Upper lobe of left lung (tissue), 6 donors: ENCODE data around the gene ARMH4. TPM values are rescaled to one million over a fixed set of nuclear protein-coding genes. Genes with fewer than 3 reads are reported as not detected.
A peak's percentile ranks its signal among the peaks of the same experiment; 100 is the strongest.

Experiments used
- ATAC-seq, 2 donors: fragments of 200-7000 bp; cut with Tn5 transposase; one replicate each; pipeline ENCODE4 v1.9.1; 2022; ENCODE audit warnings: mild to moderate bottlenecking in 2 of 2, moderate library complexity in 2 of 2; ENCODE audit not compliant: low FRiP score in 2 of 2
- DNase-seq, 2 donors: peaks; one replicate each; pipeline ENCODE4 v3.0.0-alpha.2; 2019 to 2020
- H3K27ac ChIP-seq, 4 donors: fragments of 200-600 bp; sonication (generic); one replicate each; pipeline ENCODE4 v1.5.1; 2016 to 2019
- H3K27me3 ChIP-seq, 4 donors: fragments of 200-600 bp; sonication (generic); one replicate each; pipeline ENCODE4 v1.5.1; 2017 to 2019
- H3K36me3 ChIP-seq, 4 donors: fragments of 200-600 bp; sonication (generic); one replicate each; pipeline ENCODE4 v1.5.1; 2016 to 2019
- H3K4me1 ChIP-seq, 4 donors: fragments of 200-600 bp; sonication (generic); one replicate each; pipeline ENCODE4 v1.5.1; 2018 to 2019
- H3K4me3 ChIP-seq, 4 donors: fragments of 200-600 bp; sonication (generic); one replicate each; pipeline ENCODE4 v1.5.1; 2017 to 2019; ENCODE audit warnings: mild to moderate bottlenecking in 2 of 4, moderate library complexity in 1 of 4
- H3K9me3 ChIP-seq, 4 donors: fragments of 200-600 bp; sonication (generic); one replicate each; pipeline ENCODE4 v1.5.1; 2018 to 2019
- EP300 ChIP-seq, 4 donors: sonication (generic); formaldehyde crosslinking; IDR thresholded peaks; one replicate each; pipeline ENCODE4 v1.5.1; 2017; ENCODE audit warnings: antibody characterized with exemption in 4 of 4, control low read depth in 2 of 4
- POLR2A ChIP-seq, 4 donors: fragments of 450-650 bp; IDR thresholded peaks; one replicate each; pipeline ENCODE4 v1.5.1; 2016 to 2017; ENCODE audit warnings: antibody characterized with exemption in 4 of 4, mild to moderate bottlenecking in 2 of 4
- POLR2AphosphoS5 ChIP-seq, 2 donors: sonication (generic); formaldehyde crosslinking; IDR thresholded peaks; one replicate each; pipeline ENCODE4 v1.5.1; 2017; ENCODE audit warnings: antibody characterized with exemption in 2 of 2
- WGBS, 2 donors: methylation state at CpG; one replicate each; pipeline ENCODE4 v1.1.5; 2017 to 2018; 5-methylcytosine and 5-hydroxymethylcytosine counted together
- total RNA-seq, 6 donors: library from RNA; depleted of rRNA in 4 of 6; stranded (reverse); fragments of >200 nt in 4 of 6; gene quantifications; one replicate each; pipeline versions ENCODE4 v1.1.0 to v1.2.1, GENCODE V29; 2016 to 2021
- TF ChIP-seq, protein P1 (sequence below), 6 experiments: fragments of 450-650 bp in 4 of 6; fragments of 200-600 bp in 2 of 6; sonication (generic) in 2 of 6; IDR thresholded peaks; one replicate each; pipeline ENCODE4 v1.5.1; 2016 to 2019; ENCODE audit warnings: antibody characterized with exemption in 6 of 6
- donor health status: DM: no; HTN: no; CAD: no; lungs with moderate emphysema.
- donor health status: DM: no; HTN: yes; CAD: no; lungs with severe emphysema.

ARMH4 gene
- total RNA-seq, 6 donors from 2014 or later: 1.0 to 6.2 (median 2.3) TPM

GRCh38 chr14:57982804-57983634 is 169.0 kb downstream of the ARMH4 start:
- no peaks in the 10 kb centered on the region for H3K36me3 ChIP-seq
- H3K9me3 ChIP-seq: no peaks in the 10 kb centered on the region
- no peak overlapping the region for H3K27ac ChIP-seq
- DNase-seq (peak in 1 of 2 donors; percentile 46), ATAC-seq (no peak)
- WGBS, 2 donors: 42 to 61% methylated on average over 4 to 8 of the region's 8 CpGs
- TF ChIP-seq POLR2AphosphoS5 (IDR thresholded peaks at IDR 0.05) (no peak), POLR2A (IDR thresholded peaks at IDR 0.05) (no peak), EP300 (IDR thresholded peaks at IDR 0.05) (no peak)
- TF ChIP-seq, protein P1, sequence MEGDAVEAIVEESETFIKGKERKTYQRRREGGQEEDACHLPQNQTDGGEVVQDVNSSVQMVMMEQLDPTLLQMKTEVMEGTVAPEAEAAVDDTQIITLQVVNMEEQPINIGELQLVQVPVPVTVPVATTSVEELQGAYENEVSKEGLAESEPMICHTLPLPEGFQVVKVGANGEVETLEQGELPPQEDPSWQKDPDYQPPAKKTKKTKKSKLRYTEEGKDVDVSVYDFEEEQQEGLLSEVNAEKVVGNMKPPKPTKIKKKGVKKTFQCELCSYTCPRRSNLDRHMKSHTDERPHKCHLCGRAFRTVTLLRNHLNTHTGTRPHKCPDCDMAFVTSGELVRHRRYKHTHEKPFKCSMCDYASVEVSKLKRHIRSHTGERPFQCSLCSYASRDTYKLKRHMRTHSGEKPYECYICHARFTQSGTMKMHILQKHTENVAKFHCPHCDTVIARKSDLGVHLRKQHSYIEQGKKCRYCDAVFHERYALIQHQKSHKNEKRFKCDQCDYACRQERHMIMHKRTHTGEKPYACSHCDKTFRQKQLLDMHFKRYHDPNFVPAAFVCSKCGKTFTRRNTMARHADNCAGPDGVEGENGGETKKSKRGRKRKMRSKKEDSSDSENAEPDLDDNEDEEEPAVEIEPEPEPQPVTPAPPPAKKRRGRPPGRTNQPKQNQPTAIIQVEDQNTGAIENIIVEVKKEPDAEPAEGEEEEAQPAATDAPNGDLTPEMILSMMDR (IDR thresholded peaks at IDR 0.05): no peak
- H3K4me1 ChIP-seq: no peaks in the 10 kb centered on the region
- no peaks in the 10 kb centered on the region for H3K27me3 ChIP-seq
- H3K4me3 ChIP-seq: no peak overlapping the region

GRCh38 chr14:57981817-57982560 is 170.0 kb downstream of the ARMH4 start:
- no peak overlapping the region for H3K4me3 ChIP-seq
- H3K27ac ChIP-seq: no peak overlapping the region
- H3K9me3 ChIP-seq: no peaks in the 10 kb centered on the region
- TF ChIP-seq, protein P1 (IDR thresholded peaks at IDR 0.05): no peak
- TF ChIP-seq POLR2AphosphoS5 (IDR thresholded peaks at IDR 0.05) (no peak), EP300 (IDR thresholded peaks at IDR 0.05) (no peak), POLR2A (IDR thresholded peaks at IDR 0.05) (no peak)
- 77 to 86% methylated on average over 12 of the region's 12 CpGs for WGBS, 2 donors
- no peaks in the 10 kb centered on the region for H3K36me3 ChIP-seq
- H3K4me1 ChIP-seq: no peaks in the 10 kb centered on the region
- no peak for DNase-seq
- no peaks in the 10 kb centered on the region for H3K27me3 ChIP-seq
- no peak for ATAC-seq

GRCh38 chr14:57979376-57980048 is 172.5 kb downstream of the ARMH4 start:
- Histone ChIP-seq H3K27ac (no peak overlapping the region), H3K36me3 (no peaks in the 10 kb centered on the region), H3K9me3 (no peaks in the 10 kb centered on the region), H3K27me3 (no peaks in the 10 kb centered on the region), H3K4me3 (no peak overlapping the region), H3K4me1 (no peaks in the 10 kb centered on the region)
- TF ChIP-seq EP300 (IDR thresholded peaks at IDR 0.05) (no peak), POLR2AphosphoS5 (IDR thresholded peaks at IDR 0.05) (no peak), POLR2A (IDR thresholded peaks at IDR 0.05) (no peak)
- TF ChIP-seq, protein P1 (IDR thresholded peaks at IDR 0.05): no peak
- DNase-seq: no peak
- 59 to 66% methylated on average over 4 of the region's 4 CpGs for whole genome bisulfite sequencing, 2 donors
- no peak for ATAC-seq

DNA sequence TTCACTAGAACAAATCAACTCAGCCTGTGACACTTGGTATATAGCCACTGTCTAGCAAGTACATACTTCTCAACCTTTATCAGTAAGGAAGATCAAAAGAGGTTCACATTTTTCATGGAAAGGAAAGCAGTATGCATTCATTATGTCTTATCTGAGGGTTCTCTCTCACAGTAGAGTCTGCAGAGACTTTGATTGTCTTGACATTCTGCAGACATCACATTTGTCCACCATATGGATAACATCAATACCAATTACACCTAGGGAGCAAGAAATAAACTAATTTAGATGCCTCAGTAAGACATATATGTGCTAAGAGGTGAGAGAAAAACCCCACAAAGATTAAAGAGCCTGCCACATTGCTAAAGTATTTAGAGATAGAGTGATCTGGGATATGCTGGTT is 175.3 kb downstream of the ARMH4 start:
- Histone ChIP-seq H3K4me3 (no peak overlapping the region), H3K9me3 (no peaks in the 10 kb centered on the region), H3K27ac (no peak overlapping the region), H3K27me3 (no peaks in the 10 kb centered on the region), H3K4me1 (no peaks in the 10 kb centered on the region), H3K36me3 (no peaks in the 10 kb centered on the region)
- no peak for TF ChIP-seq POLR2AphosphoS5 (IDR thresholded peaks at IDR 0.05)
- no peak for TF ChIP-seq POLR2A (IDR thresholded peaks at IDR 0.05)
- no peak for TF ChIP-seq EP300 (IDR thresholded peaks at IDR 0.05)
- TF ChIP-seq, protein P1 (IDR thresholded peaks at IDR 0.05): no peak
- DNase-seq (no peak), ATAC-seq (no peak)
